CD4-positive, alpha-beta T cell treated with Interleukin-4 for 1 hour (primary cell): ENCODE results near the gene CDK14.
A peak's percentile ranks its signal among the peaks of the same experiment; 100 is the strongest.

Experiments used
- DNase-seq, 2 donors: peaks; one replicate each; pipeline ENCODE4 v3.0.0-alpha.2; 2020 to 2022

CDK14 gene

GRCh38 chr7:91034459-91035368 lies 438.6 kb downstream of the CDK14 start:
- no peak for DNase-seq

GRCh38 chr7:91039033-91039432 lies 442.9 kb downstream of the CDK14 start:
- DNase-seq: no peak

- DNase-seq: no peak
Measured at GRCh38 chr7:91041141-91041540, 445.0 kb downstream of the CDK14 start.

GRCh38 chr7:91041901-91042484 lies 445.9 kb downstream of the CDK14 start:
- DNase-seq: no peak

- no peak for DNase-seq
Measured at GRCh38 chr7:91043186-91043585, 447.1 kb downstream of the CDK14 start.

GRCh38 chr7:91043924-91044645 lies 448.0 kb downstream of the CDK14 start:
- DNase-seq: no peak

- no peak for DNase-seq
Measured at GRCh38 chr7:91045606-91046005, 449.5 kb downstream of the CDK14 start.

- DNase-seq: no peak
Measured at GRCh38 chr7:91046322-91047089, 450.4 kb downstream of the CDK14 start.

- DNase-seq: no peak
Measured at GRCh38 chr7:91047636-91048035, 451.5 kb downstream of the CDK14 start.

- peak in 1 of 2 donors; percentile 3 for DNase-seq
Measured at GRCh38 chr7:91050677-91051076, 454.6 kb downstream of the CDK14 start.

- DNase-seq: no peak
Measured at GRCh38 chr7:91051966-91052365, 455.8 kb downstream of the CDK14 start.

- DNase-seq: no peak
Measured at GRCh38 chr7:91054374-91054773, 458.3 kb downstream of the CDK14 start.

- DNase-seq: no peak
Measured at GRCh38 chr7:91055219-91055618, 459.1 kb downstream of the CDK14 start.

- no peak for DNase-seq
Measured at GRCh38 chr7:91062713-91063112, 466.6 kb downstream of the CDK14 start.

- DNase-seq: no peak
Measured at GRCh38 chr7:91064052-91064451, 467.9 kb downstream of the CDK14 start.

- no peak for DNase-seq
Measured at GRCh38 chr7:91064938-91065337, 468.8 kb downstream of the CDK14 start.

- no peak for DNase-seq
Measured at GRCh38 chr7:91066627-91067026, 470.5 kb downstream of the CDK14 start.

GRCh38 chr7:91067242-91067641 lies 471.1 kb downstream of the CDK14 start:
- DNase-seq: no peak

- DNase-seq: no peak
Measured at GRCh38 chr7:91068136-91068795, 472.1 kb downstream of the CDK14 start.

GRCh38 chr7:91069146-91069545 lies 473.0 kb downstream of the CDK14 start:
- DNase-seq: no peak

- no peak for DNase-seq
Measured at GRCh38 chr7:91079487-91079886, 483.4 kb downstream of the CDK14 start.

- no peak for DNase-seq
Measured at GRCh38 chr7:91080351-91080750, 484.2 kb downstream of the CDK14 start.
